ENCODE results near the gene ARFRP1.

The ARFRP1 gene

DNA sequence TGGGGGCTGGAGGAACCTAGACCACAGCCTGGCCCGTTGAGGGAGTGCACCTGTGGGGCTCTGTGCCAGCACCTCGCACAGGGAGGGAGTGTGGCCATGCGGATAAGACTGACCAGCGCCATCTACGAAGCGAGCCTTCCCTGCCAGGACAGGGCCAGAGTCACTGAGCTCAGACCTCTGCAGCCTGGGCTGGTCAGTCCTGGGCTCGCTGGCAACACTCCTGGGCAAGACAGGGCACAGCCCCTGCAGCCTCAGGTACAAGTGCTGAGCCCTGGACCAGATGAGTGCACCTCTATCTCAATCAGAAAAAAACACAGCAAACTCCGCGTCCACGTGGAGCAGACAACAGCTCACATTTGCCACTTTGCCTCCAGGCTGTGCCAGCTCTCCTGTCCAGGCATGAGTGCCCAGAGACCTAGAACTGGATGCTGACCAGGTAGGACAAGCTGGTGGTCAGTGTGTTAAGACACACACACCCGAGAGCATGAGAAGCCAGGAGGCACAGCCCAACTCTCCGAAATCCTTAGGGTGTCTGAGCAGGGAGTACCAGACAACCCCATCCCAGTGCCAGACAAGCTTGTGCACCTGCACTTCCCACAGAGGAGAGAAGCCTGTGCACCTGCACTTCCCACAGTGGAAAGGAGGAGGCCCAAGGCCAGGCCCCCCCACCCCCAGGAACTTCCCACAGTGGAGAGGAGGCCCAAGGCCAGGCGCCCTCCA is 4.9 kb downstream of the ARFRP1 start:
- Mint-ChIP-seq H3K27me3 (no peaks in the 10 kb centered on the region), H3K36me3 (peaks cover 5% of the 10 kb centered on the region), H3K9me3 (ENCODE audit: low read depth) (no peaks in the 10 kb centered on the region), H3K4me1 (ENCODE audit: low read depth) (peaks cover 15% of the 10 kb centered on the region), H3K4me3 (no peak overlapping the region), H3K27ac (peak overlapping the region; percentile 22)

DNA sequence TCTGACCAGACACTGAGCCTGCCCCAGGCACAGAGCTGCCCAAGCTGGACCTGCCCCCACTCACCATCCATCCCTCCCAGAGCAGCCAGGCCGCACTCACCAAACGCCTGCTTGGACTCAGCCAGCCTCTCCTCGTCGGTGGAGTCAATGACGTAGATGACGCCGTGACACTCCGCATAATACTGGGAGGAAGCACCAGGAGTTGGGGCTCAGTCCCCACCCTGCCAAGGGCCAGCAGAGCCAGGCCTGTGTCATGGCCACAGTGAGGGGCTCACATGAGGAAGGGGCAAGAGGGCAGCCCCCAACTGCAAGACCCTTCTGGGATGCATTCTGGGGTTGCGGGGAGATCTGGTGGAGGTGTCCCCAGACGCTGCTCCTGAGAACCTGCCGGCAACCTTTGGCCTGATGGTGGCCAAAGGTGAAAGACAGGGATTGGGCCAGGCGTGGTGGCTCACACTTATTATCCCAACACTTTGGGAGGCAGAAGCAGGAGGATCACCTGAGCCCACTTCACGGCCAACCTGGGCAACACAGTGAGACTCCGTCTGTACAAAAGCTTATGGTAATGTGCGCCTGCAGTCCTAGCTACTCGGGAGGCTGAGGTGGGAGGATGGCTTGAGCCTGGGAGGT is 5.6 kb downstream of the ARFRP1 start:
- Mint-ChIP-seq H3K4me1 (ENCODE audit: low read depth) (peaks cover 20% of the 10 kb centered on the region), H3K27ac (no peak overlapping the region), H3K36me3 (peaks cover 5% of the 10 kb centered on the region), H3K27me3 (no peaks in the 10 kb centered on the region), H3K9me3 (ENCODE audit: low read depth) (no peaks in the 10 kb centered on the region), H3K4me3 (no peak overlapping the region)

DNA sequence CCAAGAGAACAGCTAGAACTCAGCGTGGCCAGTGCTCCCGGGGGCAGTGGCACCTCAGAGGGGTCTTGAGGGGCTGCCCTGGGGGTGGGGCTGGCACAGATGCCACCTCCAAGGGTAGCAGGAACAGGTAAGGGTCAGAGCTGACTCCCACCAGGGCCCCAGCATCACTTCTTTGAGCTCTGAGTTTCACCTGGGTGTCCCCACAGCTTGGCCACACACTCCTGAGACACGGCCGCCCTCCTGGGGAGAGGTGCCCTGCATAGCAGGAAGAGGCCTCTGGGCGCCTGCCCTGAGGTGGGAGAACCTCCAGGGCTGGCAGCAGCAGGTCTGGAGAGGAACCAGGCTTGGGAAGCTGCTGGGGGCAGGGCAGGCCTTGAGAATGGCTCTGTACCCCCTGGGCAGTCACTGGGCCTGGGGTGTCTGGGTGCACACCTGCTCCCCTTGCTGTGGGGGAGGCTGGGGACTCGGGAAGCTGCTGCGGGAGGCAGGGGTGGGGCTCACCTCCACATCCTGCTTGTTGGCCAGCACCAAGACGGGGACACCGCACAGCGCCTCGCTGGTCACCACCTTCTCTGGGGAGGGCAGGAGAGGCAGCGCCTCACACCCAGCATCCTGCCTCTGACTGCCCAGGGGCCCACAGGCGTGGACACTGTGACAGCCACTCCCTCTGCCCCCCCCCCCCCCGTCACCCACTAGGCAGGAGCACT is 6.3 kb downstream of the ARFRP1 start:
- H3K9me3 Mint-ChIP-seq (ENCODE audit: low read depth) = no peaks in the 10 kb centered on the region
- H3K27me3 Mint-ChIP-seq = no peaks in the 10 kb centered on the region
- H3K27ac Mint-ChIP-seq = no peak overlapping the region
- H3K36me3 Mint-ChIP-seq = peaks cover 2% of the 10 kb centered on the region
- H3K4me3 Mint-ChIP-seq = no peak overlapping the region
- peaks cover 16% of the 10 kb centered on the region for H3K4me1 Mint-ChIP-seq (ENCODE audit: low read depth)

DNA sequence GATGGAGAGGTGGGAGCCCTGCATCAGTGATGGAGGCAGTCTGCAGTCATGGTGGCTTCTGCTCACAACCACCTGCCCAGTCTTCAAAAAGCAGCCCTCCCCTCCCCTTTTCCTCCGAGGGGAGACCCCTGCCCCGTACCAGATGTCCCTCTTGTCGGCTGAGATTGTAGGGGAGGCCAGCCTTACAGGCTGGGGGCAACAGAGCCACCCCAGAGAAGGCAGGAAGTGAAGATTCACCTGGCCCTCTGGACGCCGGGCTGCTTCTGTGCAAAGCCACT is 6.8 kb downstream of the ARFRP1 start:
- peaks cover 2% of the 10 kb centered on the region for H3K36me3 Mint-ChIP-seq
- no peak overlapping the region for H3K27ac Mint-ChIP-seq
- no peaks in the 10 kb centered on the region for H3K9me3 Mint-ChIP-seq (ENCODE audit: low read depth)
- H3K4me3 Mint-ChIP-seq = no peak overlapping the region
- no peaks in the 10 kb centered on the region for H3K27me3 Mint-ChIP-seq
- H3K4me1 Mint-ChIP-seq (ENCODE audit: low read depth) = peaks cover 16% of the 10 kb centered on the region

DNA sequence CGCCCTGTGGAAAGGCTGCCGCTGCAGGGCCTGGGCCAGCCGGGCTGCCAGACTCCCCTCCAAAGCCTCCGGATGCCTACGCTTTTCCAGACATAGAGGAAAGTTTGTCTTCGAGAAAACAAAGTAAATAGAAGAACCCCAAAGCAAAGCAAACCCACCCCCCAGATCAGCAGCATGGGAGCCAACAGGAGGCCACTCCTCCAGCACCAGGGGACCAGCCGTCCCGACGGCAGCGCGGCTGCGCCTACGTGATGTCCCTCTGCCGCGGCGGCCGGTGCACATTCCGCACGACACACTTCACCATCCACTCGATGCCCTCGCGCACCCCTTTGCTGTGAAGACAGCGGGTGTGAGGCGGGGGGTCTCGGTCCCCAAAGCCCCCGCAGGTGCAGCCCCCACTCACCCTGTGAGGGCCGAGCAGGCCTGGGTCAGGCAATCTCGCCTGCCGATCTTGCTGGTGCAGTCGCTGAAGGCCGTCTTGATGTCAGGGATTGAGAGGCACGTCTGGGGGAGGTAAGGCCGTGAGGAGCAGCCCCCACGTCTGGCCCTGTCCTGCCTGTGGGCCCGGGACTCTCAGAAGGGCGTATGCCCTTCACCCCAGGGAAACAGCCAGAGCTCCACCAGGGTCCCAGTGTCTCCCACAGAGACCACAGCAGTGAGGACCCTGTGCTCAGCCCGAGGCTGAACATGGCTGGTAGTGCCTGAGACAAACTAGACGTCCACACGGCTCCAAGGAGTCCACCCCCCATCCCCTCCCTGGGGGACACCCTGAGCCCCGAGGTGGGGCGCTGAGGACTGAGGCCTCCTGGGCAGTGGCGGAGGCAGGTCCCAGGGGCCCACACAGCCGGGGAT is 7.4 kb downstream of the ARFRP1 start:
- Mint-ChIP-seq H3K4me3 (no peak overlapping the region), H3K27me3 (no peaks in the 10 kb centered on the region), H3K36me3 (peaks cover 2% of the 10 kb centered on the region), H3K27ac (no peak overlapping the region), H3K9me3 (ENCODE audit: low read depth) (no peaks in the 10 kb centered on the region), H3K4me1 (ENCODE audit: low read depth) (peaks cover 18% of the 10 kb centered on the region)

DNA sequence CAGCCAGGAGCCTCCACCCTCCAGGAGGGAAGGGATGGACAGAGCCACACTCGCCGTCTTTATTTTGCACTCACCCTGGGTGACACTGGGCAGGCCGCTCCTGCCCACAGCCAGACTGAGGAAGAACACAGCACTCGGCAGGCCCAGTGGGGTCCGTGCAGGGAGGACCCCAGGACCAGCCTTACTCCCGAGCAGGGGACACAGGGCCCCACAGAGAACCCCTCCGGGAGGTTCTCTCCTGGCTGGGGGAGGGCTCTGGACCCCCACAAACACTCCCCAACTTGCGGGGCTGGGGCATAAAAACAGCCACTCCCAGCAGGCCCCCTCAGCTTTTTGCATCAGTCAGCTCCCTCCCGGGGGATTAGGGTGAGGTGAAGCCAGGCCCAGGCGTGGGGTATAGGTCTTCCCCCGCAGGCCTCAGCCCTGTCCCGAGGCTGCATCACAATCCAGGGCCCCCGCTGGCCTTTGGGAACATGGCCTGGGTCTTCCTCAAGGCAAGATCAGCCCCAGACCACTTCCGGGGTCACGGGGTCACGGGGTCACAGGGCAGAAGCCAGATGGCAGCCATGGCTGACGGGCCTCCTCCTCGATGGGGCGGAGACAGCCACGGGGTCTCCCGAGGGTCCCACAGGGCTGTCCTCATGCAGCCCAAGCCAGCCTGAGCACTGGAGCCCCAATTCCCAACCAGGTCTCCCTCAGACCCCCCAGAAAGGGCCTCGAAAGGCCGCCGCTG is 8.1 kb downstream of the ARFRP1 start:
- no peaks in the 10 kb centered on the region for H3K9me3 Mint-ChIP-seq (ENCODE audit: low read depth)
- H3K4me1 Mint-ChIP-seq (ENCODE audit: low read depth) = peaks cover 15% of the 10 kb centered on the region
- no peaks in the 10 kb centered on the region for H3K27me3 Mint-ChIP-seq
- H3K27ac Mint-ChIP-seq = peak overlapping the region; percentile 34
- H3K4me3 Mint-ChIP-seq = peak overlapping the region; percentile 35
- no peaks in the 10 kb centered on the region for H3K36me3 Mint-ChIP-seq

DNA sequence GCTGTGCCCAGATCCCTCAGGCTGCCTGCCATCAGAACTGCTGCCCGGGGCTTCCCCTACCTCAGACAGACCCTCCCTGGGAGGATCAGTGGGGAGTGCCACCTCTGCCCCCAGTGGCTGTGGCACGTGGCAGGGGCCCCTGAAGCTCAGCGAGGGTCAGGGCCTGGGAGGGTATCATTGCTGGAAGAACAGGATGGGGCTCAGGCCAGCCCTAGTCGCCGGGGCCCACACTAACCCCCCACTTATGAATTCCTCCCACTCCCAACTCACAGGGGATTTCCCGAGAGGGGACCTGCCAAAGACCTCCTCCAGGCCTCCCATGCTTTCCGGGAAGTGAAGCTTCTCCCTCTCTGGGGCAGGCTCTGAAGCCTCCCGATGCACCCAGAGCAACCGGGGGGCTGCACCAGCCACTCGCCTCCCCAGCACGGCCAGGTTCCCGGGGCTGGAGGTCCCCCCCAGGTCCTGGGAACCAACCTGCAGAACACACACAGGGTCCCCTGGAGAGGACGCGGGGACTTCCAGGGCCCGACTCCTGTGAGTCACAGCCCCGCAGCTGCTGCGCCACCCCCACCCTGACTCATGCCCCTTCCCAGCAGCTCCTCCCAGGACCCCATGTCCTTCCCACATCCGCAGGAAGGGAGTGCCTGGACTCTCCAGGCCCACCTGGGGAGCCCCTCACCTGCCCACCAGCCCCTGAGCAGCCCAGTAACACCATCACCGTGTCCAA is 8.9 kb downstream of the ARFRP1 start:
- no peaks in the 10 kb centered on the region for H3K9me3 Mint-ChIP-seq (ENCODE audit: low read depth)
- H3K4me1 Mint-ChIP-seq (ENCODE audit: low read depth) = peaks cover 15% of the 10 kb centered on the region
- H3K27me3 Mint-ChIP-seq = no peaks in the 10 kb centered on the region
- peak overlapping the region; percentile 34 for H3K27ac Mint-ChIP-seq
- no peaks in the 10 kb centered on the region for H3K36me3 Mint-ChIP-seq
- peak overlapping the region; percentile 35 for H3K4me3 Mint-ChIP-seq

DNA sequence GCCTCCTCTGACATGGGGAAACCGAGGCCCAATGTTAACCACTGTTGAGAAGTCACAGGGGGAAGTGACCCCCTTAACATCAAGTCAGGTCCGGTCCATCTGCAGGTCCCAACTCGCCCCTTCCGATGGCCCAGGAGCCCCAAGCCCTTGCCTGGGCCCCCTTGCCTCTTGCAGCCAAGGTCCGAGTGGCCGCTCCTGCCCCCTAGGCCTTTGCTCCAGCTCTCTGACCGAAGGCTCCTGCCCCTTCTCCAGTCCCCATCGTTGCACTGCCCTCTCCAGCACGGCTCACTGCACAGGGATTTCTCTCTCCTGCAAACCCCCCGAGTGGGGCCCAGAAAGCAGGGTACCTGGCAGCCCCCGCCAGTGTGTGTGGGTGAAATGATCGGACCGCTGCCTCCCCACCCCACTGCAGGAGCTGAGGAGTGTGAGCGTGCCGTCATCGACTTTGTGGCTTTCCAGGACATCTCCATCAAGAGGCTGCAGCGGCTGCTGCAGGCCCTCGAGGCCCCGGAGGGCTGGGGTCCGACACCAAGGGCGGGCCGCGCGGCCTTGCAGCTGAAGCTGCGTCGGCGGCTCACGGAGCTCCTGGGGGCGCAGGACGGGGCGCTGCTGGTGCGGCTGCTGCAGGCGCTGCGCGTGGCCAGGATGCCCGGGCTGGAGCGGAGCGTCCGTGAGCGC is 9.8 kb downstream of the ARFRP1 start:
- Mint-ChIP-seq H3K4me1 (ENCODE audit: low read depth) (peaks cover 17% of the 10 kb centered on the region), H3K9me3 (ENCODE audit: low read depth) (no peaks in the 10 kb centered on the region), H3K36me3 (no peaks in the 10 kb centered on the region), H3K4me3 (no peak overlapping the region), H3K27me3 (no peaks in the 10 kb centered on the region), H3K27ac (no peak overlapping the region)

DNA sequence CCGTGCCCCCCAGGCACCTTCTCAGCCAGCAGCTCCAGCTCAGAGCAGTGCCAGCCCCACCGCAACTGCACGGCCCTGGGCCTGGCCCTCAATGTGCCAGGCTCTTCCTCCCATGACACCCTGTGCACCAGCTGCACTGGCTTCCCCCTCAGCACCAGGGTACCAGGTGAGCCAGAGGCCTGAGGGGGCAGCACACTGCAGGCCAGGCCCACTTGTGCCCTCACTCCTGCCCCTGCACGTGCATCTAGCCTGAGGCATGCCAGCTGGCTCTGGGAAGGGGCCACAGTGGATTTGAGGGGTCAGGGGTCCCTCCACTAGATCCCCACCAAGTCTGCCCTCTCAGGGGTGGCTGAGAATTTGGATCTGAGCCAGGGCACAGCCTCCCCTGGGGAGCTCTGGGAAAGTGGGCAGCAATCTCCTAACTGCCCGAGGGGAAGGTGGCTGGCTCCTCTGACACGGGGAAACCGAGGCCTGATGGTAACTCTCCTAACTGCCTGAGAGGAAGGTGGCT is 10.4 kb downstream of the ARFRP1 start:
- H3K27ac Mint-ChIP-seq = no peak overlapping the region
- no peaks in the 10 kb centered on the region for H3K27me3 Mint-ChIP-seq
- no peaks in the 10 kb centered on the region for H3K36me3 Mint-ChIP-seq
- H3K9me3 Mint-ChIP-seq (ENCODE audit: low read depth) = no peaks in the 10 kb centered on the region
- H3K4me1 Mint-ChIP-seq (ENCODE audit: low read depth) = peaks cover 17% of the 10 kb centered on the region
- H3K4me3 Mint-ChIP-seq = peak overlapping the region; percentile 42

DNA sequence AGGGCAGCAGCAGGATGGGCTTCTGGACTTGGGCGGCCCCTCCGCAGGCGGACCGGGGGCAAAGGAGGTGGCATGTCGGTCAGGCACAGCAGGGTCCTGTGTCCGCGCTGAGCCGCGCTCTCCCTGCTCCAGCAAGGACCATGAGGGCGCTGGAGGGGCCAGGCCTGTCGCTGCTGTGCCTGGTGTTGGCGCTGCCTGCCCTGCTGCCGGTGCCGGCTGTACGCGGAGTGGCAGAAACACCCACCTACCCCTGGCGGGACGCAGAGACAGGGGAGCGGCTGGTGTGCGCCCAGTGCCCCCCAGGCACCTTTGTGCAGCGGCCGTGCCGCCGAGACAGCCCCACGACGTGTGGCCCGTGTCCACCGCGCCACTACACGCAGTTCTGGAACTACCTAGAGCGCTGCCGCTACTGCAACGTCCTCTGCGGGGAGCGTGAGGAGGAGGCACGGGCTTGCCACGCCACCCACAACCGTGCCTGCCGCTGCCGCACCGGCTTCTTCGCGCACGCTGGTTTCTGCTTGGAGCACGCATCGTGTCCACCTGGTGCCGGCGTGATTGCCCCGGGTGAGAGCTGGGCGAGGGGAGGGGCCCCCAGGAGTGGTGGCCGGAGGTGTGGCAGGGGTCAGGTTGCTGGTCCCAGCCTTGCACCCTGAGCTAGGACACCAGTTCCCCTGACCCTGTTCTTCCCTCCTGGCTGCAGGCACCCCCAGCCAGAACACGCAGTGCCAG is 11.0 kb downstream of the ARFRP1 start, which contains the start of gene TNFRSF6B:
TSS of gene TNFRSF6B (plus strand) at position 25 of the 729 bp plus-strand sequence. CDS start at position 141, 116 bp downstream.
- H3K9me3 Mint-ChIP-seq (ENCODE audit: low read depth) = no peaks in the 10 kb centered on the region
- peak within 1 kb of the TSS; percentile 61 for H3K27ac Mint-ChIP-seq
- no peaks in the 10 kb centered on the region for H3K36me3 Mint-ChIP-seq
- H3K4me3 Mint-ChIP-seq = peak within 1 kb of the TSS; percentile 52
- peaks cover 17% of the 10 kb centered on the region for H3K4me1 Mint-ChIP-seq (ENCODE audit: low read depth)
- H3K27me3 Mint-ChIP-seq = no peaks in the 10 kb centered on the region

DNA sequence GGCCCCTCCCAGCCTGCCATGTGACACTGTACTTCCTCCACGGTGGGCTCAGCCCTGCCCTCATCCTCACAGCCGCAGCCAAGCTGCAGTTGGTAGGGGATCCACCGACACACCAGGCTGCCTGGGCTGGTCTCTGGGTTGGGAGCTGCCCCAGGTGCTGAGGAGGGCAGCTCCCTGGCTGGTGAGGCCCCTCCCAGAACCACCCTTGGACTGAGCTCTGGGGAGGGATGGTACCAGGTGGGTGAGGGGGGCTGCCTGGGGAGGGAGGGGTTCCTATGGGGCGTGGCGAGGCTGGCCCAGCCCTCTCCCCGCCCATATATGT is 11.5 kb downstream of the ARFRP1 start:
- H3K9me3 Mint-ChIP-seq (ENCODE audit: low read depth) = no peaks in the 10 kb centered on the region
- H3K36me3 Mint-ChIP-seq = no peaks in the 10 kb centered on the region
- H3K27me3 Mint-ChIP-seq = no peaks in the 10 kb centered on the region
- H3K4me1 Mint-ChIP-seq (ENCODE audit: low read depth) = peaks cover 18% of the 10 kb centered on the region
- H3K27ac Mint-ChIP-seq = peak overlapping the region; percentile 61
- H3K4me3 Mint-ChIP-seq = peak overlapping the region; percentile 52

DNA sequence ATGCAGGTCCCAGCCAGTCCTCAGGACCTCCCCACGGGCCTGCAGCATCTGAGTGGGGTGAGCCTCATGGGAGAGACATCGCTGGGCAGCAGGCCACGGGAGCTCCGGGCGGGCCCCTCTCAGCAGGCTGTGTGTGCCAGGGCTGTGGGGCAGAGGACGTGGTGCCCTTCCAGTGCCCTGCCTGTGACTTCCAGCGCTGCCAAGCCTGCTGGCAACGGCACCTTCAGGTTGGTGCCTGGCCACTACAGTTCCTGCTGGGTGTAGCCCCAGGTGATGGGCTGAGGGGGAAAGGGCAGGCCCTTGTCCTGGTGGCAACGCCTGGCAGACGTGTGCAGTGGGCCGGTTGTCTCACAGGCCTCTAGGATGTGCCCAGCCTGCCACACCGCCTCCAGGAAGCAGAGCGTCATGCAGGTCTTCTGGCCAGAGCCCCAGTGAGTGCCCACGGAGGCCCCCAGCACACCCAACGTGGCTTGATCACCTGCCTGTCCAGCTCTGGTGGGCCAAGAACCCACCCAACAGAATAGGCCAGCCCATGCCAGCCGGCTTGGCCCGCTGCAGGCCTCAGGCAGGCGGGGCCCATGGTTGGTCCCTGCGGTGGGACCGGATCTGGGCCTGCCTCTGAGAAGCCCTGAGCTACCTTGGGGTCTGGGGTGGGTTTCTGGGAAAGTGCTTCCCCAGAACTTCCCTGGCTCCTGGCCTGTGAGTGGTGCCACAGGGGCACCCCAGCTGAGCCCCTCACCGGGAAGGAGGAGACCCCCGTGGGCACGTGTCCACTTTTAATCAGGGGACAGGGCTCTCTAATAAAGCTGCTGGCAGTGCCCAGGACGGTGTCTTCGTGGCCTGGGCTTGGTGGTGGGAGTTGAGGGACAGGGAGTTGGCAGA is 12.1 kb downstream of the ARFRP1 start:
- no peaks in the 10 kb centered on the region for H3K27me3 Mint-ChIP-seq
- H3K4me3 Mint-ChIP-seq = peak overlapping the region; percentile 52
- no peaks in the 10 kb centered on the region for H3K9me3 Mint-ChIP-seq (ENCODE audit: low read depth)
- peak overlapping the region; percentile 61 for H3K27ac Mint-ChIP-seq
- H3K4me1 Mint-ChIP-seq (ENCODE audit: low read depth) = peaks cover 18% of the 10 kb centered on the region
- no peaks in the 10 kb centered on the region for H3K36me3 Mint-ChIP-seq
